ENCODE results near the gene INTS1.

DNA sequence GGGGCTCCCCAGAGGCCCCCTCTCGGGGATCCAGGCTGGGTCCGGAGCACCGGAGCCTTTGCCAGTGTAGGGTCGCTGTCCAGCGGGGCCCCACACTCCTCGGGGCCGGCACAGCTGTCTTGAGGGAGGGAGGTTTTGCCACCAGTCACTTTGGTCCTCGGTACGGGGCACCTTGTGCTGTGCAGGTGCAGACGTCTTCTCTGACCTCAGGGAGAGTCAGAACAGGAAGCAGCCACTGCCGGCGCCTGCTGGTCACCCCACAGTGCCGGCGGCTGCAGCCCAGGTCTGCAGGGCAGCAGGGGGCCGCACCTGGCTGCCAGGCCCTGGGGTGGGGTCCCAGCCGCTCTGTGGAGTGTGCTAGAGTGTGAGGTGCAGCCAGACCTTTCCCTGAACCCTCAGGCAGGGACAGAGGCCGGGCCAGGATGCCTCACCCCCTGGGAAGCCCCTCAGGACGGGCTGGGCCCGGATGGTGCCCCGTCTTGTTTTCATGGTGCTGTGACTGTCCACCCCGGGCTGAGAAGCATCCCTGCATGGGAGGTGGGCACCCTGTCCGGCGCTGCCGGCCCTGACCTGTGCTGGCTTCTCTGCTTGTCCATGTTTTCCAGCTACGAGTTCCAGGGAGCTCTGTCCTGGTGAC, 34.5 kb upstream of the INTS1 start:
- TF ChIP-seq EZH2 (IDR thresholded peaks at IDR 0.05) (no peak), FOXP2 (optimal IDR thresholded peaks at IDR 0.05; ENCODE audit: control extremely low read depth, extremely low read length, insufficient read depth) (no peak)
